Upper lobe of right lung (tissue), 1 donor: ENCODE results near the gene CNTN4. TPM values are rescaled to one million over a fixed set of nuclear protein-coding genes. Genes with fewer than 3 reads are reported as not detected.

Experiments used
- ATAC-seq: fragments of 200-7000 bp; cut with Tn5 transposase; one replicate; pipeline ENCODE4 v1.9.1; 2020; ENCODE audit warnings: mild to moderate bottlenecking, moderate library complexity
- DNase-seq: peaks from one replicate; pipeline ENCODE4 v3.0.0-alpha.2; 2020
- H3K27ac ChIP-seq: fragments of 200-600 bp; one replicate; pipeline ENCODE4 v1.8.0; 2022
- H3K27me3 ChIP-seq: fragments of 200-600 bp; one replicate; pipeline ENCODE4 v1.8.0; 2022; ENCODE audit warnings: mild to moderate bottlenecking
- H3K36me3 ChIP-seq: fragments of 200-600 bp; one replicate; pipeline ENCODE4 v1.8.0; 2022
- H3K4me1 ChIP-seq: fragments of 200-600 bp; one replicate; pipeline ENCODE4 v1.8.0; 2022
- H3K4me3 ChIP-seq: fragments of 200-600 bp; one replicate; pipeline ENCODE4 v1.8.0; 2022; ENCODE audit warnings: mild to moderate bottlenecking
- H3K9me3 ChIP-seq: fragments of 200-600 bp; one replicate; pipeline ENCODE4 v1.8.0; 2022
- CTCF ChIP-seq: fragments of 200-600 bp; IDR thresholded peaks from one replicate; pipeline ENCODE4 v1.8.0; 2022; ENCODE audit warnings: antibody characterized with exemption
- intact Hi-C: fragments of 100-400 bp; cut with DNase I; formaldehyde crosslinking; loops from one replicate; pipeline ENCODE4 v1.11.0; 2022
- total RNA-seq: library from RNA; stranded (reverse); fragmentation: NEBNext Ultra II Directional; extraction: Animal tissue kit (Norgen Biotek cat#: 25700); gene quantifications from one replicate; pipeline ENCODE4 v1.2.1, GENCODE V29; 2021
- donor health status: DM: no; HTN: yes; CAD: no; lungs with severe emphysema.

Gene CNTN4
- total RNA-seq, 1 donor from 2014 or later = 11.3 TPM

DNA sequence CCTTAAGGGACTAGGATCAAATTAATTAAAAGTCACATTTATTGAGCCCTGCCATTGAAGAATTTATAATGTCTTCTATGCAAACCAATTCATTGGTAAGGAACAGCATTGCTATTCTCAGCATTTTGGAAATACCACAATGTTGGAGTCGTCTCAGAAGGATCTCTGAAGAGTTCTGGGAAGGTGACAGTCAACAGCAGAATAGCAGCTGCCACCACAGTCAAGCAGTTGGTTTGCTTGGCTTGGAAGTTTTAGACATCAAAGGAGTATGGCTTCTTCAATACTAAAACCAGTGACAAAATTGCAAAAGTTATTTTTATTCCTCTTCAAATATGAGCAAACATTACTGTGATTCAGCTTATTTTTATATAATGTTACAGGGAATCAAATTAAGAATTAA is 167.9 kb downstream of the CNTN4 start:
- intact Hi-C loops = no loop called here
- TF ChIP-seq CTCF = no peak

DNA sequence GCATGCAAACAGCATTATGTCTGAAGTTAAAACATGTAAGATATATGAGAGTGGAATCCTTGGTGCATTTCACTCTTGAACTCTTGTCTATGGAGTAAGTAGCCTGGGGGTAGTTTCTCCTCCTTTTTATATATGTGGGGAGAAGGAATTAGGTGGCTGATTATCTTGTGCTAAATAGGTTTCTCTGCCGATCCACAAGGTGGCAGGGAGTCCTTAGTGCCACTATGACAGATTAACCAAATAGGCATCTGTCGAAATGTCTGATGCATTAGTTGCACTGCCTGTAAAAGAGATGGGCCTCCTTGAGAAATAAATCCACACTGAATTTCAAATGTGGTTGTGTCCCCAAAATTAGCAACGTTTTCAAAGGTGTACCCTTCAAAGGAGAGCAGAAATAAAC is 170.1 kb downstream of the CNTN4 start:
- intact Hi-C loops = no loop called here
- Histone ChIP-seq H3K27me3 (no peaks in the 10 kb centered on the region), H3K36me3 (no peaks in the 10 kb centered on the region), H3K27ac (no peak overlapping the region), H3K4me3 (no peak overlapping the region), H3K9me3 (no peaks in the 10 kb centered on the region), H3K4me1 (no peaks in the 10 kb centered on the region)
- ATAC-seq = no peak
- no peak for TF ChIP-seq CTCF
- no peak for DNase-seq

More for the DNA sequence above, 167.9 kb downstream of the CNTN4 start:
- DNase-seq = no peak
- Histone ChIP-seq H3K4me1 (no peaks in the 10 kb centered on the region), H3K9me3 (no peaks in the 10 kb centered on the region), H3K27me3 (no peaks in the 10 kb centered on the region), H3K4me3 (no peak overlapping the region), H3K36me3 (no peaks in the 10 kb centered on the region), H3K27ac (no peak overlapping the region)
- ATAC-seq = no peak

DNA sequence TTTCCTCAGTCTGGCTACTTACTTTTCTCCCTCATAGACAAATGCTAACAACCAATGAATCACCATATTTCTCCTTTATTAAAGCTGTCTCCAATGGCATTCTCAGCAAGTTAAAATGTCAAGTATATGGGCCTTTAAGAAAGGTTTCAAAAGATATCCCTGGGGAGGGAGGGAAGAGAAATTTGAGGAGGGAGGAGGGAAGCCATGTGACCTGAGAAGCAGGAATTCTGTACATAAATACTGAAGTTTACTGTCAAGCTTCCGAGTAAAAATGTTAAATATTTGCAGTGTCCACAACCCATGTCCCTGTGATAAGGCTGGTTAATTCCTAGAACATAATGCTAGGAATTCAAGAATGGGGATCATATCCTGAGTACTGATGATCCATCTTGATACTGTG is 175.9 kb downstream of the CNTN4 start:
- Histone ChIP-seq H3K36me3 (no peaks in the 10 kb centered on the region), H3K9me3 (no peaks in the 10 kb centered on the region), H3K4me3 (no peak overlapping the region), H3K27ac (no peak overlapping the region), H3K27me3 (no peaks in the 10 kb centered on the region), H3K4me1 (no peaks in the 10 kb centered on the region)
- intact Hi-C loops = no loop called here
- no peak for TF ChIP-seq CTCF
- ATAC-seq (no peak), DNase-seq (no peak)

- Histone ChIP-seq H3K27me3 (no peaks in the 10 kb centered on the region), H3K9me3 (no peaks in the 10 kb centered on the region), H3K4me3 (no peak overlapping the region), H3K27ac (no peak overlapping the region), H3K36me3 (no peaks in the 10 kb centered on the region), H3K4me1 (no peaks in the 10 kb centered on the region)
- no peak for TF ChIP-seq CTCF
- no peak for DNase-seq
- intact Hi-C loops = no loop called here
- ATAC-seq = no peak
Observed at GRCh38 chr3:2283818-2284217, 185.2 kb downstream of the CNTN4 start.

DNA sequence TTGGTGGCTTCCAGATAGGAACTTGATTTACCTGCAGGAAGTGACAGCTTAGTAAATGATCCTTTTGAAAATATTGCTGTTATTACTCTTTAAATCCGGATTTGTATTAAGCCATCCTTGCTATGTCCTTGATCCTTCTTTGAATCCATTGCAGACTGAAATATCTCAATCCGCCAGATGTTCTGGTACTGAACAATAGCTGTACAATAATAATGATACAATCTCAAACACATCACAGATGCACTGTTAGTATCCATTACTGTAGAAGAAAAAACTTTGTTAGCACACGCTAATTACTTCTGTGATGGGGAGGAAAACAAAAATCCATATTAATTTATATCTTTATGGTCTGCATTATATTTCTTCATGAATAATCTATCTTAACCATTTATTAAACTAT is 202.3 kb downstream of the CNTN4 start:
- intact Hi-C loops = no loop called here
- no peak for TF ChIP-seq CTCF

GRCh38 chr3:2301361-2301760 is 202.7 kb downstream of the CNTN4 start:
- H3K4me1 ChIP-seq = no peaks in the 10 kb centered on the region
- DNase-seq (no peak), ATAC-seq (no peak)
- H3K27ac ChIP-seq = no peak overlapping the region
- no peaks in the 10 kb centered on the region for H3K27me3 ChIP-seq
- no peaks in the 10 kb centered on the region for H3K36me3 ChIP-seq
- TF ChIP-seq CTCF = no peak
- H3K9me3 ChIP-seq = no peaks in the 10 kb centered on the region
- intact Hi-C loops = no loop called here
- H3K4me3 ChIP-seq = no peak overlapping the region

More for the DNA sequence above, 202.3 kb downstream of the CNTN4 start:
- no peaks in the 10 kb centered on the region for H3K9me3 ChIP-seq
- DNase-seq (no peak), ATAC-seq (no peak)
- H3K36me3 ChIP-seq = no peaks in the 10 kb centered on the region
- H3K4me1 ChIP-seq = no peaks in the 10 kb centered on the region
- no peak overlapping the region for H3K4me3 ChIP-seq
- H3K27ac ChIP-seq = no peak overlapping the region
- H3K27me3 ChIP-seq = no peaks in the 10 kb centered on the region
